PFSK-1 (cell line): ENCODE measurements around the gene TP53INP2.

Experiments used
- FOXP2 ChIP-seq: optimal IDR thresholded peaks from 2 replicates; pipeline ENCODE3; 2011; ENCODE audit warnings: borderline replicate concordance, control low read depth, inconsistent platforms; ENCODE audit not compliant: insufficient read depth; ENCODE audit errors: extremely low read length, extremely low read depth
- POLR2AphosphoS5 ChIP-seq: IDR thresholded peaks from 2 replicates; pipeline ENCODE4 v1.6.1; 2012; ENCODE audit warnings: low read depth, mild to moderate bottlenecking, control low read depth, low read length, moderate library complexity
- SIN3A ChIP-seq: IDR thresholded peaks from 2 replicates; pipeline ENCODE4 v1.6.1; 2012; ENCODE audit warnings: mild to moderate bottlenecking, low read length, moderate library complexity, borderline replicate concordance; ENCODE audit not compliant: insufficient read depth
- TAF1 ChIP-seq: IDR thresholded peaks from 2 replicates; pipeline ENCODE4 v1.6.1; 2012; ENCODE audit warnings: low read length, control low read depth, borderline replicate concordance; ENCODE audit not compliant: insufficient read depth
- TF ChIP-seq, protein P1 (sequence below), 2 experiments: IDR thresholded peaks; 2 replicates each; pipeline versions ENCODE4 v1.6.1 to v1.8.0; 2011 to 2012; ENCODE audit warnings: low read depth in 2 of 2, low read length in 2 of 2, control low read depth in 1 of 2, inconsistent platforms in 1 of 2, mild to moderate bottlenecking in 1 of 2, moderate library complexity in 1 of 2; ENCODE audit not compliant: insufficient read depth in 1 of 2

The TP53INP2 gene

DNA sequence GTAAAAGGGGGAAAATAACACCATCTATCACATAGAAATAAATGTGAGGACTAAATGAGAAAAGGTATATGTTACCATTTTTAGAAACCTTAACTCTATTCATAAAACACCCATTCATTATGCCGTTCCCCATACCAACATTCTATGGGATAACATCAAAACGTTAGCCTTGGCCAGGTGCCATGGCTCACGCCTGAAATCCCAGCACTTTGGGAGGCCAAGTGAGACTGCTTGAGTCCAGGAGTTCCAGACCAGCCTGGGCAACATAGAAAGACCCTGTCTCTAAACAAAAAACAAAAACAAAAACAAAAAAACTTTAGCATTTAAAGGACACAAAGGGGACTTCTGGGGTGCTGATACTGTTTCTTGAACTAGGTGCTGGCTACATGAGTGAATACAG is 28.6 kb upstream of the TP53INP2 start:
- TF ChIP-seq SIN3A = no peak
- TF ChIP-seq FOXP2 = no peak
- TF ChIP-seq, protein P1, sequence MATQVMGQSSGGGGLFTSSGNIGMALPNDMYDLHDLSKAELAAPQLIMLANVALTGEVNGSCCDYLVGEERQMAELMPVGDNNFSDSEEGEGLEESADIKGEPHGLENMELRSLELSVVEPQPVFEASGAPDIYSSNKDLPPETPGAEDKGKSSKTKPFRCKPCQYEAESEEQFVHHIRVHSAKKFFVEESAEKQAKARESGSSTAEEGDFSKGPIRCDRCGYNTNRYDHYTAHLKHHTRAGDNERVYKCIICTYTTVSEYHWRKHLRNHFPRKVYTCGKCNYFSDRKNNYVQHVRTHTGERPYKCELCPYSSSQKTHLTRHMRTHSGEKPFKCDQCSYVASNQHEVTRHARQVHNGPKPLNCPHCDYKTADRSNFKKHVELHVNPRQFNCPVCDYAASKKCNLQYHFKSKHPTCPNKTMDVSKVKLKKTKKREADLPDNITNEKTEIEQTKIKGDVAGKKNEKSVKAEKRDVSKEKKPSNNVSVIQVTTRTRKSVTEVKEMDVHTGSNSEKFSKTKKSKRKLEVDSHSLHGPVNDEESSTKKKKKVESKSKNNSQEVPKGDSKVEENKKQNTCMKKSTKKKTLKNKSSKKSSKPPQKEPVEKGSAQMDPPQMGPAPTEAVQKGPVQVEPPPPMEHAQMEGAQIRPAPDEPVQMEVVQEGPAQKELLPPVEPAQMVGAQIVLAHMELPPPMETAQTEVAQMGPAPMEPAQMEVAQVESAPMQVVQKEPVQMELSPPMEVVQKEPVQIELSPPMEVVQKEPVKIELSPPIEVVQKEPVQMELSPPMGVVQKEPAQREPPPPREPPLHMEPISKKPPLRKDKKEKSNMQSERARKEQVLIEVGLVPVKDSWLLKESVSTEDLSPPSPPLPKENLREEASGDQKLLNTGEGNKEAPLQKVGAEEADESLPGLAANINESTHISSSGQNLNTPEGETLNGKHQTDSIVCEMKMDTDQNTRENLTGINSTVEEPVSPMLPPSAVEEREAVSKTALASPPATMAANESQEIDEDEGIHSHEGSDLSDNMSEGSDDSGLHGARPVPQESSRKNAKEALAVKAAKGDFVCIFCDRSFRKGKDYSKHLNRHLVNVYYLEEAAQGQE (IDR thresholded peaks at IDR 0.05; ENCODE audit: insufficient read depth in 1 of 2, low read depth in 2 of 2, low read length in 2 of 2) = no peak
- no peak for TF ChIP-seq POLR2AphosphoS5
- no peak for TF ChIP-seq TAF1

DNA sequence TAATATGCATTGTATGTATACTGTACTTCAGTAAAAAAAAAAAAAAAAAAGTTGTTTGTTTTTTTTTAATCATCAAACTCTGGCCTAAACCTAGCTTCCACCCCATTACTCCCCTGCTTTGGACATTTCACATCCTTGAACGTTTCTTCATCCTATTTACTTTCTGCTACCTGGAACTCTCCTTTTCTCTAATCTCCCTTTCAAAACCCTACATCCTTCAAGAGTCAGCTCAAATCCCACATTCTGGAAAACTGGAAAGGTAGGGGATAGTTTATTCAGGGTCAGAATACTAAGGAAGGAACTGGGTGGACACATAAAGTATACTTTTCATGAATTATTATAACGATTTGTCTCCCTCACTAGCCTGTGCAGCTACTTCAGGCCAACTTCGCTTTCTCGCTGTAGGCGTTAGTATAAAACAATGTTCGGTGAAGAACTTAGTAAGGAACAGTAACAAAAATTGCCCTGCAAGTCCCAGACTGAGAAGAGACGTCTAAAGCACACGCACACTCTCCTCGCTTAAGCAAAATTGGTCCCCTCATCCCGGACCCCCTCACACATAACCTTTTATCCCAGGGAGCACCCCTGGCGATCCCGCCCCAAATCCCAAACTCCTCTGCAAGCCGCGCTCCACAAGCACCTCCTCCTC is 28.0 kb upstream of the TP53INP2 start:
- TF ChIP-seq FOXP2 (no peak), TAF1 (peak; percentile 4; the same call in 1 of the 2 replicates), POLR2AphosphoS5 (no peak)
- TF ChIP-seq, protein P1 (IDR thresholded peaks at IDR 0.05; ENCODE audit: insufficient read depth in 1 of 2, low read depth in 2 of 2, low read length in 2 of 2) = no peak

DNA sequence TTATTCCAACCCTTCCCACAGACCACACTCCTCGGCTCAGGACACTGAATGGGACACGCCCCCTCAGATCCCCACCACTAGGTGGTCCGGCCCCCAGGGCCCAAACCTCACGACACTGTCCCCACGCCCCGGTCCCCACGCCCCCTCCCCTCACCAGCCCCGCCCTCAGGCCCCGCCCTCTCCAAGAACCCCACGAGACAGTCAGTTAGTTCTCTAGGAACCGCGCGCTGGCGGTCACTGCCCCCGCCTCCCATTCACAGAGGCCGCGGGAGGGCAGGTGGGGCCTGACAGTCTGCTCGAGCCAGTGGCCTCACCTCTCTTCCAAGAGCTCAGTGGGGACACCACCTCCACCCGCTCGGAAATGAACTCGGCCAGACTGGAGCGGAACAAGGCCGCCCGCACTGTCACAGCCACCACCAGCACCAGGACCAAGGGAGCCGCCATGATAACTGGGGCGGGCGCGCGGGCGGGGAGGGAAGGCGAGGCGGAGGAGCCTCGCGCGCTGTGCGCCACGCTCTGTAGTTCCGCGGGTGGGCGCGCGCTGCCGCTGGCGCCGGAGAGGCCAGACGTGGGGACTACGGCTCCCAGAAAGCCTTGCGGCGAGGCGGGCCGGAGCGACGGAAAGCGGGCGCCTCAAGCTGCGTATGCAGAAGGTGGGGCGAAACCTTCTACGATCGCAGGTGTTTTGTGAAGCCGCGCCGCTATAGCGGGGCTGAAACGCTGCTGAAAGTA is 27.3 kb upstream of the TP53INP2 start, which contains the start of gene PIGU:
Gene PIGU, minus strand, starts transcription at position 451 of the 732 bp plus-strand sequence. Its CDS starts 7 bp downstream, at position 444.
- TF ChIP-seq TAF1 (0 out of 2 replicates have a peak, but pooled peaks have one; percentile 27), SIN3A (0 out of 2 replicates have a peak, but pooled peaks have one; percentile 59), POLR2AphosphoS5 (peak; percentile 65; the same call in 1 of the 2 replicates), FOXP2 (peak; percentile 70)
- TF ChIP-seq, protein P1 (IDR thresholded peaks at IDR 0.05; ENCODE audit: insufficient read depth in 1 of 2, low read depth in 2 of 2, low read length in 2 of 2) = no peak

DNA sequence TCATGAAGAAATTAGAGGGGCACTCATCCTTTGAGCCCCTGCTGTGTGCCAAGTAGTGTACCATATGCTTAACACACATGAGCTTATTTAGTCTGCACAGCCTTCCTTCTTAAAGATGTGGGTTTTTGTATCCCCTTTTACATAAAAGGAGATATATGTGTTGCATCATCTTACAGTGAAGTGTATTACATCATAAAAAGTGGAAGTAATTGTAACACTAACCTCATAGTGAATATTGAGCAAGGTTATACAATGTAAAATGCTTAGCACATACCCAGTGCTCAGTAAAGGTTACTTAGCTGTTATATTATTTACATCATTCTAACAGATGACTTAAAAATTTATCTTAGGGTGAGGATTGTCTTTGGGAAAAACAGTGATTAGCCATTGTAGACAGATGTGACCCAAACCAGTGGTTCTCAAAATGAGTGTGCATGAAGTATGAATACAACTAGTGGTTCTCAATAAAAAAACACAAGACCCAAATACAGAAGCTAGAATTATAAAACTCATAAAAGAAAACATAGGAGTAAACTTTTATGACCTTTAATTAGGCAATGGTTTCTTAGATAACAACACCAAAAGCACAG is 23.5 kb upstream of the TP53INP2 start:
- TF ChIP-seq FOXP2 (no peak), TAF1 (no peak), SIN3A (no peak), POLR2AphosphoS5 (no peak)
- TF ChIP-seq, protein P1 (IDR thresholded peaks at IDR 0.05; ENCODE audit: insufficient read depth in 1 of 2, low read depth in 2 of 2, low read length in 2 of 2) = no peak
